ENCODE results near the gene MITF.

DNA sequence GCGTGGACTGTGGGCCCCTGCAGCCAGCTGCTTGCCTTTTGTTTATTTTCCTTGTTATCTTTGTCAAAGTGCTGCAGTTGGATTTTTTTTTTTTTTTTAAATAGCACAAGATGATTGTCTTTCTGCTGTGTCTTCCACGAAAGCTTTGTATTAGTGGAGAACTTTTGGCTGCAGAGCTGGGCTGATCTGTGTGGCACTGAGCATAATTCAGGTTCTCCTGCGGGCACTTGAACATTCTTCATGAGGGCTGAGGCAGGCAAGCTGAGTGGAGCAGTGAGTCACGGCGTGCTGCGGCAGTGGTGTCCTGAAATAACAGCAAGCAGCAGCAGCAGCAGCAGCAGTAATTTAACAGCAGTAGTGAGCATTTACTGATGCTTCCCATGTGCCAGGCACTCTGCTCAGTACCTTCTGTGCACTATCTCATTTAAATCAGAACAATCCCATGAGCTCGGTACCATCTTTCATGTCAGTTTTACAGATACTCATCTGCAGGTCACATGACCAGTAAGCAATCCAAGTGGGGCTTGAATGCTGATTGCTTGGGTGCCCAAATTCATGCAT is 45.8 kb downstream of the MITF start:
- TF ChIP-seq, protein P1, sequence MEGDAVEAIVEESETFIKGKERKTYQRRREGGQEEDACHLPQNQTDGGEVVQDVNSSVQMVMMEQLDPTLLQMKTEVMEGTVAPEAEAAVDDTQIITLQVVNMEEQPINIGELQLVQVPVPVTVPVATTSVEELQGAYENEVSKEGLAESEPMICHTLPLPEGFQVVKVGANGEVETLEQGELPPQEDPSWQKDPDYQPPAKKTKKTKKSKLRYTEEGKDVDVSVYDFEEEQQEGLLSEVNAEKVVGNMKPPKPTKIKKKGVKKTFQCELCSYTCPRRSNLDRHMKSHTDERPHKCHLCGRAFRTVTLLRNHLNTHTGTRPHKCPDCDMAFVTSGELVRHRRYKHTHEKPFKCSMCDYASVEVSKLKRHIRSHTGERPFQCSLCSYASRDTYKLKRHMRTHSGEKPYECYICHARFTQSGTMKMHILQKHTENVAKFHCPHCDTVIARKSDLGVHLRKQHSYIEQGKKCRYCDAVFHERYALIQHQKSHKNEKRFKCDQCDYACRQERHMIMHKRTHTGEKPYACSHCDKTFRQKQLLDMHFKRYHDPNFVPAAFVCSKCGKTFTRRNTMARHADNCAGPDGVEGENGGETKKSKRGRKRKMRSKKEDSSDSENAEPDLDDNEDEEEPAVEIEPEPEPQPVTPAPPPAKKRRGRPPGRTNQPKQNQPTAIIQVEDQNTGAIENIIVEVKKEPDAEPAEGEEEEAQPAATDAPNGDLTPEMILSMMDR (conservative IDR thresholded peaks at IDR 0.05; ENCODE audit: low read depth, low read length), result no peak
- TF ChIP-seq RCOR1 (IDR thresholded peaks at IDR 0.05; ENCODE audit: insufficient replicate concordance, low read length), result no peak

Measured in IMR-90 (cell line).